Measurements from ENCODE around the gene MCCC2.
"Not testable (repeated sequence)": the region's sequence is repeated elsewhere in the genome, so short reads cannot be mapped to it uniquely, and the experiment has no call there.

Gene MCCC2

DNA sequence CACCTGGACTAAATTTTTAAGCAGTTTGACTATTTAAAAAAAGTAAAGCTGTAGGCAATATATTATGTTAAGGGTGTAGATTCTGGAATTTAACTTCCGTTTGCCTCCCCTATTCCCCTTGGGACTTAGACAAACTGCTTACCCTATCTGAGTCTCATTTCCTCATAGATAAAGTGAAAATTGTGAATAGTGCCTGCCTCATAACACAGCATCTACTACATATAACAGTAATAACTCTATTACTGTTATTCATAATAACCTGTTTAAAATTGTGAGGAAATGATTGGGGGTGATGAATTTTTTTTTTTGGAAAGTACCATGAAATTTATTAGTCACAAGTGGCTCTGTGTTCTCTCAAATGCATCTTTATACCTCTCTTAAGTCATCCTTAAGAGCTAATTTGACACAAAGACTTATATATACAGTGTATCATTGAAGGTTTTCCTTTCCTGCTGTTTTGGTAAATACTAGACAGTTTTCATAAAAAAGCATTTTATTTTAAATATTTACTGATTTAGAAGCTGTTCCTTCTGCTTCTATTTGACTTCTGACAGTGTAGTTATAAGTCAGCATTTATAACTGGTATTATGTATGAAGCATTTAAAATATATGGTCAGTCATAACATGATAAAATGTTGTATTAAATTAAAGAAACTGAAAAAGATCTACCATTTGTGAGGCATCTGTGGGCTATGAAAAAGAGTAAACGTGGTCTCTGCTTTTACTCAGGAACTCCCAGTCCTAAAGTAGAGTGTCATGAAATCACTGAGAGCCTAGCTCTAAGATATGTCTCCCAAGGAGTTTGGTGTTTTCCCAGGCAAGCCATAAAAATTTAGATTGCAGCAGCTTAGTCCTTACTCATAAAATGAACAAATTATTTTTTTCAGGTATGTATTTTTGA lies 46.4 kb downstream of the MCCC2 start:
- TF ChIP-seq, protein P1, sequence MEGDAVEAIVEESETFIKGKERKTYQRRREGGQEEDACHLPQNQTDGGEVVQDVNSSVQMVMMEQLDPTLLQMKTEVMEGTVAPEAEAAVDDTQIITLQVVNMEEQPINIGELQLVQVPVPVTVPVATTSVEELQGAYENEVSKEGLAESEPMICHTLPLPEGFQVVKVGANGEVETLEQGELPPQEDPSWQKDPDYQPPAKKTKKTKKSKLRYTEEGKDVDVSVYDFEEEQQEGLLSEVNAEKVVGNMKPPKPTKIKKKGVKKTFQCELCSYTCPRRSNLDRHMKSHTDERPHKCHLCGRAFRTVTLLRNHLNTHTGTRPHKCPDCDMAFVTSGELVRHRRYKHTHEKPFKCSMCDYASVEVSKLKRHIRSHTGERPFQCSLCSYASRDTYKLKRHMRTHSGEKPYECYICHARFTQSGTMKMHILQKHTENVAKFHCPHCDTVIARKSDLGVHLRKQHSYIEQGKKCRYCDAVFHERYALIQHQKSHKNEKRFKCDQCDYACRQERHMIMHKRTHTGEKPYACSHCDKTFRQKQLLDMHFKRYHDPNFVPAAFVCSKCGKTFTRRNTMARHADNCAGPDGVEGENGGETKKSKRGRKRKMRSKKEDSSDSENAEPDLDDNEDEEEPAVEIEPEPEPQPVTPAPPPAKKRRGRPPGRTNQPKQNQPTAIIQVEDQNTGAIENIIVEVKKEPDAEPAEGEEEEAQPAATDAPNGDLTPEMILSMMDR (IDR thresholded peaks at IDR 0.05; ENCODE audit: insufficient read depth, low read length, missing control alignments), result no peak
- POLR2A ChIA-PET, result no interaction called here
- H3K4me3 ChIP-seq (ENCODE audit: low read depth, low read length), result no peak overlapping the region
- no peak for DNase-seq (ENCODE audit: low read depth, low spot score)
- CTCF ChIA-PET, result no interaction called here

- ChIA-PET POLR2A (no interaction called here), CTCF (no interaction called here)
- DNase-seq (ENCODE audit: low read depth, low spot score), result no peak
- no peak overlapping the region for H3K4me3 ChIP-seq (ENCODE audit: low read depth, low read length)
- TF ChIP-seq, protein P1 (IDR thresholded peaks at IDR 0.05; ENCODE audit: insufficient read depth, low read length, missing control alignments), result no peak
Observed at GRCh38 chr5:71637133-71637532, 50.0 kb downstream of the MCCC2 start.

GRCh38 chr5:71640408-71640807 lies 53.3 kb downstream of the MCCC2 start:
- no peak for DNase-seq (ENCODE audit: low read depth, low spot score)
- H3K4me3 ChIP-seq (ENCODE audit: low read depth, low read length), result no peak overlapping the region
- TF ChIP-seq, protein P1 (IDR thresholded peaks at IDR 0.05; ENCODE audit: insufficient read depth, low read length, missing control alignments), result no peak
- CTCF ChIA-PET, result no interaction called here
- POLR2A ChIA-PET, result no interaction called here

DNA sequence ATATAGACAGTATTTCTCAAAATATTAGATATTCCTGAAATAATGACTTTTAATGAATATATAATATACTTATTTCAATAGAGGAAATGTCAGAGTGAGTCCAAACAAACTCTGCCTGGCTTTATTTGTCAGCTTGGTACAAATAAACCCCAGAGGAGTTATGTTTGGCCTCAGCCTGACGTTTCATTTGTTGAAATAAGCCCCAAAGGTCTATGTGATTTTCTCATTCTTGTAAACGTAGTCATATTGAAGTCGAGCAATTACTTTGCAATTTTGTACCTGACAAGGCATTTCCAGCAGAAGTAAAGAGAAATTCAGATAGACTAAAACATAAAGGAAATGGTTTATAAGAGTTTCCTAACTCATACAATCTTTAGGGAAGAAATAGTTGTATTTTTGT lies 57.9 kb downstream of the MCCC2 start:
- CTCF ChIA-PET, result no interaction called here
- H3K4me3 ChIP-seq (ENCODE audit: low read depth, low read length), result no peak overlapping the region
- no peak for DNase-seq (ENCODE audit: low read depth, low spot score)
- POLR2A ChIA-PET, result no interaction called here
- TF ChIP-seq, protein P1 (IDR thresholded peaks at IDR 0.05; ENCODE audit: insufficient read depth, low read length, missing control alignments), result no peak

- H3K4me3 ChIP-seq (ENCODE audit: low read depth, low read length); CTCF ChIA-PET; DNase-seq (ENCODE audit: low read depth, low spot score); POLR2A ChIA-PET: not testable (repeated sequence)
Observed at GRCh38 chr5:71650940-71651339, 63.8 kb downstream of the MCCC2 start.

DNA sequence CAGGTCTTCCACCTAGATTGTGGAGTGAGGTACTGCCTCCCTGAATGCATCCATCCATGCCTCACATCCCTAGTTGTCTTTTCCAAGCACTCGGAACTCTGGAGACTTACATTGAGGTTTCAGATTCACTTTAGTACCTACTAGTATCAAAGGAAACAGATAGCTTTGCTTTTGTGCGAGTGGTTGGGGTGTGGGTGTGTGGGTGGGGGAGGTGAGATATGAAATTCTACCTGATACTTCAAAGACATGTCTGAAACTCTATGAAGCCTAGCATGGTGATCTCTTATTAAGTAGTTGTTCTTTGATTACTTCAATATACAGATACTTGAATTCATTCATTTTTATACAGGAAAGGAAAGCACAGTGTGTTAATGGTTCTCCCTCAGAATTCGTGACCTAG lies 64.4 kb downstream of the MCCC2 start:
- no peak for DNase-seq (ENCODE audit: low read depth, low spot score)
- CTCF ChIA-PET, result no interaction called here
- TF ChIP-seq, protein P1 (IDR thresholded peaks at IDR 0.05; ENCODE audit: insufficient read depth, low read length, missing control alignments), result no peak
- POLR2A ChIA-PET, result no interaction called here
- H3K4me3 ChIP-seq (ENCODE audit: low read depth, low read length), result no peak overlapping the region

DNA sequence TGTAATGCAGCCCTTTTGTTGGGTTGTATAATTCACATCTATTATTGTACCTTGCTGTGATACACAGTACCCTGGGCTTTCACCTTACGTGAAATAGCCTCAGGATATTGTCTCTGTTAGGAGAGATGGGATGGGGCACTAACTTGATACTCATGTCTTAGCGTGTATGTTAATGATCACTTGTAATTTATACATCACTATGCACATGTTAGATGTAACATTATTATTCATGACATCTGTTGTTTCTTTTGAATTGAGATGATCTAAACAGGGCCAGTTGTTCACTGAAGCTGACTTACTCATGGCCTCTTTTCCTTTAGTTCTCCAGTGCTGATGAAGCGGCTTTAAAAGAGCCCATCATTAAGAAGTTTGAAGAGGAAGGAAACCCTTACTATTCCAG lies 65.2 kb downstream of the MCCC2 start:
- no peak for DNase-seq (ENCODE audit: low read depth, low spot score)
- ChIA-PET CTCF (no interaction called here), POLR2A (no interaction called here)
- no peak overlapping the region for H3K4me3 ChIP-seq (ENCODE audit: low read depth, low read length)
- TF ChIP-seq, protein P1 (IDR thresholded peaks at IDR 0.05; ENCODE audit: insufficient read depth, low read length, missing control alignments), result no peak

Data from AG04449 (cell line).